NCI-H2227 (cell line): ENCODE results near the gene TERF2IP.

ENCODE experiments used
- DNase-seq: peaks from one replicate; lab custom pipeline; 2025; ENCODE audit not compliant: unreplicated experiment; lab: John Stamatoyannopoulos, UW

The TERF2IP gene

GRCh38 chr16:75635036-75635435 is 12.5 kb upstream of the TERF2IP start:
- DNase-seq, result no peak

DNA sequence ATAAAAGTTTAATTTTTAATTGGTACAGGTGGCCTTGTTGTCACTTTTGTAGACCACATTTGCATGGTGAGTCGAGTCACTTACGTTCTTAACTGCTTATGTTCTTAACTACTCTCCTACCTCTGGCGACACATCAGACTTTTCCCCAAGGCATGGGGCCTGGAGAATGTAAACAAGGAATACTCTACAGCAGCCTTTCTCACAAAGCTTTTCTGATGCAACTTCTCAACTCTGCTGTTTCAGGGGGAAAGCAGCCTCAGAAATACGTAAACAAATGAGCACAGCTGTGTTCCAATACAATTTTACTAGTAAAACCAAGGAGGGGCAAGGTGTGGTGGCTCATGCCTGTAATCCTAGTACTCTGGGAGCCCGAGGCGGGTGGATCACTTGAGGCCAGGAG is 7.0 kb upstream of the TERF2IP start:
- DNase-seq, result no peak

DNA sequence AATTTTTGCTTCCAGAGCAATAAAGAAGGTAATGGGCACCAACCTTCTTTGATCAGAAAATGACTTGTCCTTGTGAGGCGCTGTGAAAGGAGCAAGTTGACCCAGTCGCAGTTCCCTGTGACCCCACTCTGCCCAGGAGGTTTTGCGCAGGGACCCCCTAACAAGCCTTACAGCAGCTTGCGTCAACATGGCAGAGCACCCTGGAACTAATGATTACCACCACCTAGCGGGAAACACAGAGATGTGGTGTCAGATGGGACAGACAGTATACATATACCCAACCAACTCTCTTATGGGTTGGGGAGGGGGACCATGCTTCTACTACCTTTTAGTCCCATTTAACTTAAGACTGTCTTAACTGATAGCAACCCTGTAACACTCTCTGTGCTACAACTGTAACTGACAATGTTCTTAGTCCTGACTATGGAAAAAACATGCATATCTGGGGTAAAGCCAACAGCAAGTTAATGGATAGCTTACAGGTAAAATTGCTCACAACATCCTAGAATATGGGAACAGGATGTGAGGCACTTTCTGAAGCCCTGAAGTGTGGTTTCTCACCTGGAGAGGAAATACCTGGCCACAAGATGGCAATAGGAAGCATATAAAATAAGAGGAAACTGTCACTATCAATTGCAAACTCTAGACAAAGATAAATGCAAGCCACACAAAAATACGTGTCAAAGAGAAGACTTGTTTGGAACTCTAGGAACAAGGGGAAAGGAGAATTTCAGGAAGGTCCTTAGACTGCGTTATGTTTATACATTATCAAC is 3.1 kb upstream of the TERF2IP start:
- no peak for DNase-seq

- no peak for DNase-seq
These were observed 471 bp upstream of the TERF2IP start for GRCh38 chr16:75647112-75647491.

DNA sequence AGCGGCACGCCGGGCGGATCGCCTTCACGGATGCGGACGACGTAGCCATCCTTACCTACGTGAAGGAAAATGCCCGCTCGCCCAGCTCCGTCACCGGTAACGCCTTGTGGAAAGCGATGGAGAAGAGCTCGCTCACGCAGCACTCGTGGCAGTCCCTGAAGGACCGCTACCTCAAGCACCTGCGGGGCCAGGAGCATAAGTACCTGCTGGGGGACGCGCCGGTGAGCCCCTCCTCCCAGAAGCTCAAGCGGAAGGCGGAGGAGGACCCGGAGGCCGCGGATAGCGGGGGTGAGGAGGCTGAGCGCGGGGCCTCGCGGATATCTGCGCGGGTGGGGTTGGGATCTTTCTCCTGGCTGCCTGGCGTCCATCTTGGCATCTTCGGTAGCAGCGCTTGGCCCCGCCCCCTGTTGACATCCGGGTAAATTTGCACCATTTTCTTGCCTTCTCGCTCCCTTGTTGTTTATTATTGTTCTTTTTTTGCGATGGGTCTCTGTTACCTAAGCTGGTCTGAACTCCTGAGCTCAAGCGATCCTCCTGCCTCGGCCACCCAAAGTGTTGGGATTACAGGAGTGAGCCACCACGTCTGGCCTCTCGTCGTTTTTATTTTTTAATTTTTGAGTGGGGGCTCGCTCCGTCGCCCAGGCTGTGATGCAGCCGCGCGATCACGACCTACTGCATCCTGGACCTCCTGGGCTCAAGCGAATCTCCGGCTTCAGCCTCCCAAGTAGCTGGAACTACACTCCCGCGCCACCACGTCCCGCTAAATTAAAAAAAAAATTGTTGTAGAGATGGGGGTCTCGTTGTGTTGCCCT is 898 bp downstream of the TERF2IP start:
- peak; percentile 74 for DNase-seq

- no peak for DNase-seq
These were observed 6.3 kb downstream of the TERF2IP start for GRCh38 chr16:75653922-75654321.

GRCh38 chr16:75658175-75658574 is 10.6 kb downstream of the TERF2IP start:
- DNase-seq, result no peak

DNA sequence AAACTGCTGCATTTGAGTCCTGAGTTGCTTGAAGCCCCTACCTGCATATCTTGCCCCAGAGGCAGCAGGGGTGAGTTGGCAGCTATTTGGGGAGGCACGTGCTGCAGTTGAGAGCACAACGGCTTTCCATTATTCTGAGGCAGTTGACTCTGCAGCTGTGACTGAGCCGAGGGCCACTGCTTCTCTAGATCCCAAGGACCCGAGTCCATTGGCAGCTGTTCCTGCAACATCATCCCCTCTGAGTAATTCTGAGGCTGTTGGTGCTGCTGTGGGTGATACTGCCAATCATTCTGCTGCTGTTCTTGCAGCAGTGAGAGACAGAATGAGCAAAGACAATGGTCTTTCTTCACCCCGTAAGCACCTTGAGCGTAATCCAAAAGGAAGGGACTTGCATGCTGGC is 12.7 kb downstream of the TERF2IP start:
- no peak for DNase-seq

DNA sequence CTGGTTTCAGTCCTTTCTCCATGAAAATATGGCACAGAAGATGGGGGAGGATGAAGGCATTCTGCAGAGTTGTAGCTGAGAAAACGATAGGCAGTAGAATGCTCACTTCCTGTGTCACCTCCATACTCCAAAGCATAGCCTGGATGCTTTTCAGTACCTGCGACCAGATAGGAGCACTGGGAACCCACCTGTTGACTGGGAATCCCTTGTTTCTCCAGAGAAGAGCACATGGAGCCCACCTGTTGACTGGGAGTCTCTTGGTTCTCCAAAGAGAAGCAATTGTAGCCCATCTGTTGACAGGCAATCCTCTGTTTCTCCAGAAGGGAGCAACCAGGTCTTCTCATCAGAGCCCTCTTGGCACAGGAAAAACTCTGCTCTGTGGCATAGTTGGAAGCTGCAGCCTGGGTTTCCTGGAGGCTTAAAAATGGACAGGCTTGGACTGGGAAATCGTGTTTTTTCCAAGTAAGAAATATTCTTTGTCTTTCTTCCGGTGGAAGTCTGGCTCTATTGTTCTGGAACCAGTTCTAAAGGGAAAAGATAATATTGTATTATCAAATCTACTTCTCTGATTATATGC is 13.2 kb downstream of the TERF2IP start:
- DNase-seq, result no peak

- DNase-seq, result no peak
These were observed 19.9 kb downstream of the TERF2IP start for GRCh38 chr16:75667503-75667902.

DNA sequence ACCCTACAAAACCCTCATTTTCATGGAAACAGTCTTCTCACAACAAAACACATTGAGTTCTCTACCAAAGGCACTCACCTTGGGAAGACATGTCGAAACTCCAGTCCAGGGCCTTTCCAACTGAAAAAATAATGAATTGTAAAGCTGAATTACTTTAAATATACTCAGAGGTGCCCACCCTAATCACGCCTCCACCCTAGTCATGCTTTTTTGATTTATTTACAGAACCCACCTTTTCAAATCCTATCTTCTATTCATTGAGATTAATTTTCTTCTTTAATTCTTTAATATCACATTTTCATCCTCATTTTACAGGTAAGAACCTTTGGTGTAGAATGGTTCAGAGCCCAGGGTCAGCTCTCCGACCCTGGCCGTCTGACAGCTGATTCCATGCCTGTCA is 29.3 kb downstream of the TERF2IP start, which contains the start of gene CPHXL2:
Gene CPHXL2 (minus strand): TSS at position 101 of the 400 bp plus-strand sequence. CDS start 10 bp downstream, at position 91.
- no peak for DNase-seq

GRCh38 chr16:75679366-75679765 is 31.8 kb downstream of the TERF2IP start:
- DNase-seq, result no peak

DNA sequence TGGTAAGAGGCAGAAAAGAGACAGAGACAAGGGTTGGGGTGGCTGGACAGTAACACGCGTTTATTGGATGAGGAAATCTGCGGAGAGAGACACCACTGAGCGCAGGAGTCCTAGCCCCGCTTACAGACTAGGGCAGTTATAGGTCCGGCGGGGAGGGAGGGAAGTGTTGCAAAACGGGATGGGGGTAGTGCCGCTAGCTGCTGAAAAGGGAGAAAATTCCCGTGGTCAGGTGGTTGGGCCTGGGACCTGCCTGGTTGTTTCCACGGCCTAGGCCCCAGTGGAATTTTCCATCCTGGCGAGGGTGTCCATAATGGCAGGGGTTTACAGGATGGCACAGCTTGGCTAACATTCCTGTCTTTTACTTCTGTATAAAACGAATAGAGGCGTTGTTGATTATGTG is 34.7 kb downstream of the TERF2IP start:
- no peak for DNase-seq

DNA sequence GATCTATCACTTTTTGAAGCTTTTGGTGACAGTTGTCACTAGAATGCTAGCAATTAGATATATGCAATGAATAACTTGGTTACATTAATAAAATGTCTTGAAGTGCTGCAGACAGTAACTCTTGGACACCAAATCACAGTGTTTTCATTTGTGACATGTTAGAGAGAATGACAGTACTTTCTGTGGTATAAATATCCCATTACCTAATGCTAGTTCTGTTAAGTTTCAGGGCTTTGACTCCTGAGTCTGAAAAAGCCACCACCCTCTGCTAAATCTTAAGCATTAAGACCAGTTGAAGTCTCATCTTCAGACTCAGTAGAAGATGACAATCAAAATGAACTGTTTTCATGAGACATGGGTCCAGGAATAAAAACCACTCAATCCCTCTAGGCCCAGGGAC is 39.8 kb downstream of the TERF2IP start:
- DNase-seq, result no peak

- no peak for DNase-seq
These were observed 48.1 kb downstream of the TERF2IP start for GRCh38 chr16:75695708-75696107.

- no peak for DNase-seq
These were observed 50.0 kb downstream of the TERF2IP start for GRCh38 chr16:75697571-75697970.

- no peak for DNase-seq
These were observed 53.8 kb downstream of the TERF2IP start, which contains the start of gene DUXB for GRCh38 chr16:75701361-75701760. DUXB (minus strand) TSS chr16:75701461; CDS start chr16:75701418, 43 bp downstream.

GRCh38 chr16:75702242-75702641 is 54.7 kb downstream of the TERF2IP start:
- no peak for DNase-seq

DNA sequence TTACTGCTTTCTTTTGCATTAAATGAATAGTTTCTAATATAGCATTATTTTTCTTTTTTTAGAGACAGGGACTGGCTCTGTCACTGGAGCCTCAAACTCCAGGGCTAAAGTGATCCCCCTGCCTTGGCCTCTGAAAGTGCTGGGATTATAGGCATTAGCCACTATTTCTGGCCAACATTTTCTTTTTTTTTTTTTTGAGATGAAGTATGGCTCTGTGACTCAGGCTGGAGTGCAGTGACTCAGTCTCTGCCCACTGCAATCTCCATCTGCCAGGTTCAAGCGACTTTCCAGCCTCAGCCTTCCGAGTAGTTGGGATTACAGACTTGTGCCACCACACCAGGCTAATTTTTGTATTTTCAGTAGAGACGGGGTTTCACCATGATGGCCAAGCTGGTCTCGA is 55.7 kb downstream of the TERF2IP start:
- DNase-seq, result no peak
